Middle frontal gyrus (tissue), 1 donor: ENCODE data around the gene FMNL2.
A peak's percentile ranks its signal among the peaks of the same experiment; 100 is the strongest.
"Not testable (repeated sequence)": the region's sequence is repeated elsewhere in the genome, so short reads cannot be mapped to it uniquely, and the experiment has no call there.

Source experiments
- DNase-seq: peaks from one replicate; pipeline ENCODE4 v3.0.0-alpha.2; 2015; ENCODE audit warnings: low spot score; ENCODE audit errors: extremely low spot score

FMNL2 gene

GRCh38 chr2:152335016-152335725 is at the start of gene FMNL2:
TSS of gene FMNL2 (plus strand) at chr2:152335174.
- DNase-seq, result peak; percentile 68

- DNase-seq, result no peak
These were observed 42.0 kb upstream of the FMNL2 start for GRCh38 chr2:152292991-152293390.

GRCh38 chr2:152297715-152298114 is 37.3 kb upstream of the FMNL2 start:
- DNase-seq, result no peak

DNA sequence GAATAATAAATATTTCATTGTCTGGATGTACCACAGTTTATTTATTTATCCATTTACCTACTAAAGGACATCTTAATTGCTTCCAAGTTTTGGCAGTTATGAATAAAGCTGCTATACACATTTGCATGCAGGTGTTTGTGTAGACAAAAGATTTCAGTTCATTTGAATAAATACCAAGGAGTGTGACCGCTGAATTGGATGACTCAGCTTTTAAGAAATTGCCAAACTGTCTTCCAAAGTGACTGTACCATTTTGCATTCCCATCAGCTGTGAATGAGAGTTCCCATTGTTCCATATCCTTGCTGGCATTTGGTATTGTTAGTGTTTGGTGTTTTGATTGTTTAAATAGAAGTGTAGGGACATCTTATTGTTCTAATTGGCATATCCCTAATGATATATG is 36.2 kb upstream of the FMNL2 start:
- DNase-seq, result no peak

DNA sequence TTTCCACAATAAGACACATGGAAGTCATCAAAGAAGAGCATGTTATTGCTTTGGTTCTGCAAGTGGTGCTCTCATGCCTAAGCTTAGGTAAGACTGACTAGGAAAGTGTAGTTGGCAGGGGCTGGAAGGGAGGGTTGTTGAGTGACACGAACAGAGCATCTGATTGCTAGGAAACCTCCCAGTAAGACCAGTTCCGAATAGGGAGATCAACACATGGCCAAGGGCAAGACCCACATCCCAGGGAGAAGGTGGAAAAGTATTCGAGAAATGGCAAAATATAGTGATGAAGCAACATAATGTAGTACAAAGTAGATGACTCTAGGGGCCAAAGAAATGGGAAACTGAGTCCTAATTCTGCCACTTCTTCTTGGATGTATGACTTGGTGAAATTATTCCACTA is 33.8 kb upstream of the FMNL2 start:
- no peak for DNase-seq

DNA sequence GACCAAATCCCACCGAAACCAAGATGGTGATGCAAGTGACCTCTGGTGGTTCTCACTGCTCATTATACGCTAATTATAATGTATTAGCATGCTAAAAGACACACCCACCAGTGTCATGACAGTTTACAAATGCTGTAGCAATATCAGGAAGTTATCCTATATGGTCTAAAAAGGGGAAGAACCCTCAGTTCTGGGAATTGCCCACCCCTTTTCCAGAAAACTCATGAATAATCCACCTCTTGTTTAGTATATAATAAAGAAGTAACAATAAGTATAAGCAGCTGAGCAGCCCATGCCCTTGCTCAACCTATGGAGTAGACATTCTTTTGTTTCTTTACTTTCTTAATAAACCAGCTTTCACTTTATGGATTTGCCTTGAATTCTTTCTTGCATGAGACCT is 31.0 kb upstream of the FMNL2 start:
- no peak for DNase-seq

GRCh38 chr2:152304836-152305235 is 30.1 kb upstream of the FMNL2 start:
- no peak for DNase-seq

DNA sequence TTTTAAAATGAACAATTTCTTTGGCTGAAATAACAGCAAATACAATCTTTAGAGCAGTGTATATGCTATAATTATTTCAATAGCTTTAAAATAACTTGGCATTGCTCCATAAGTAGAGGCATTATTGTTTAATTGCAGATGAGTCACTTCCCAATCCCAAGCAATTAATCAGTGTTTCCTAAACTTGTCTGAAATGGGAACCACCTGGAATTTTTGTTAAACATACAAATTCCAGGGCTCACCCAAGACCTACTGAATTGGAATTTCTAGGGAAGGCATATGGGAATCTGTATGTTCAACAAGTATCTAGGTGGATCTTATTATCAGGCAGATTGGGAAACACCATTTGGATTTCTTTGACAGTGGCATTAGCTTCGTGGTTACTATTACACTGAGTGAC is 27.1 kb upstream of the FMNL2 start:
- no peak for DNase-seq

DNA sequence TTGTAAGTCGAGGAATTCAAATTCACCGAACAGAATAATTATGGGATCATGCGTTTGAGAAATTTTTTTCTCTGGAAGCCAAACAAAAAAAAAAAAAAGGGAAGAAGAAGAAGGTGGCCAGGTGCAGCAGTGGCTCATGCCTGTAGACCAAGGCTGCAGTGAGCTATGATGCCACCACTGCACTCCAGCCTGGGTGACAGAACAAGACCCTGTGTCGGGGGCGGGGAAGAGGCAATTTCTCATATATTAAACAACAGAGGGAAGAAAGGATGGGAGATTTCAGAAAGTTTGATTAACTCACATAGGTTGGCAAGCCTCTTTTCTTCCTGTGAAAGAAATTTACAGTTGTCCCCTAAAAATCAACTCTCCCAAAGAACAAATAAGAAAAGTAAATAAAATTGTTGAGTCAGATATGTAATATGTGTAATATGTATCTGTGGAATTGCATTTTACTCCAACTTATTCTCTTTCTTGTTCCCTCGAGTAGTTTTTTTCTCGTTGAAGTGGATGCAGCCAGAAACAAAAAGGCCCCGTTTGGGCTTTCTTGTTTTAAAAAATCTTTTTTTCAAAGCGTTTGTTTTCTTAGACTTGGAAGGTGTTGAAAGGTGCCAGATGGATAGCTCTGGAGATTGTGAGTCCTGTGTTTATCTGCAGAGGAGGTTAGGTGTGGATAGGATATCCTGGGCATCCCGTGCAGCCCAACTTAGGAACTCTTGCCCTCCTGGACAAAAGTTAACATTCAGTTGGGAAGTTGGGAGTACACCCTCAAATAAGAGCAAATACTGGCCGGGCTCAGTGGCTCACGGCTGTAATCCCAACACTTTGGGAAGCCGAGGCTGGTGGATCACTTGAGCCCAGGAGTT is 25.4 kb upstream of the FMNL2 start:
- no peak for DNase-seq

DNA sequence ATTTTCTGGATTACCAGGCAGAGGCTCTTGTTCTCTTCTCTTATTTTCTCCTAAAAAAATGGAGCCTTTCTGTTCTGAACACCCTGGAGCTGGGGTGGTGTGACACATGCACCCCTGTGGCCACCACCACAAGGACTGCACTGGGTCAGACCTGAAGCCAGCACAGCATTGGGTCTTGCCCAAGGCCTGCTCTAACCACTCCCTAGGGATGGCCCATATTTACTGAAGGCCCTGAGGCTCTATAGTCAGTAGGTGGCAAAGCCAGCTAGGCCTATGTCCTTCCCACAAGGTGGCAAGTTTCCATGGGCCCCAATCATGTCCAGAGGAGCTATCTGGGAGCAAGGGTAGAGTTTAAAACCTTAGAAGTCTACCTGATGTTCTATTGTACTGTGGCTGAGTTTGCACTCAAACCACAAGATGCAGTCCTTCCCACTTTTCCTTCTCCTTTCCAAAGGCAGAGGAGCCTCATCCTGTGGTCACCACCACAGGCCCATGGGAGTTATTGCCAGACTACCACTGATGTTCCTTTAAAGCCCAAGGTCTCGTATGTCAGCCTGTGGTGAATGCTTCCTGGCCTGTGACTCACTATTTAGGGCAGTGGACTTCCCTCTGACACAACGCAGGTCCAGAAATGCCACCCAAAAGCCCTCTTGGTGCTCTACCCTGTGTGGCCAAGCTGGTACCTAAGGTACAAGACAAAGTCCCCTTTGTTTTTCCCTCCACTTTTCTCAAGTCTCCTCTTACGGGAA is 15.0 kb upstream of the FMNL2 start:
- no peak for DNase-seq

DNA sequence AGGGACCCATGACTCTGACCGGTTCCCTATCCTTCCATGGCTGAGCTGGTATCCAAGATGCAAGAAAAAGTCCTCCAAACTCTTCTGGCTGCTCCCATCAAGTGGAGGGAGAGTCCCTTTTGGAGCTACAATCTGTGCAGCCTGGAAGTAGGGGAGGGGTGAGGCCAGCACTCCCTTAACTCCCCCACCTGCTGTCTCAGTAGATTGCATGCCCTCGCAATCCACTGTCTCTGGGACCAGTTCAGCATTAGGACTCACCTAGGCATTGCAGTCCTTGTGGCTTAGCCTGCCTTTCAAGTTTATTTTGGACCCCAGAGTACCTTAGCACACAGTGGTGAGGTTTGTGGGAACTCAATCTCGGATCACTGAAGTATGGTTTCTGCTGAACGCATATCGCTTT is 14.2 kb upstream of the FMNL2 start:
- no peak for DNase-seq

DNA sequence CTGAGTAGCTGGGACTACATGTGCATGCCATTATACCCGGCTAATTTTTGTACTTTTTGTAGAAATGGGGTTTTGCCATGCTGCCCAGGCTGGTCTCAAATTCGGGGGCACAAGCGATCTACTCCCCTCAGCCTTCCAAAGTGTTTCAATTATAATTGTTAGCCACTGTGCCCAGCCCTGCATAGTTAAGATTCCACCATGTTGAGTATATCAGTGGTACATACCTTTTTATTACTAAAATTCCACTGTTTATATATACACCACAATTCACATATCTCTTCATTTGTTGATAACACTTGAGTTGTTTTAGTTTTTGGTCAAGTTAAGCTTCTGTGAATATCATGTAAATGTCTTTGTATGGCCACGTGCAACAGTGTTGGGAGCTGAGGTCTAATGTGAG is 12.8 kb upstream of the FMNL2 start:
- no peak for DNase-seq

DNA sequence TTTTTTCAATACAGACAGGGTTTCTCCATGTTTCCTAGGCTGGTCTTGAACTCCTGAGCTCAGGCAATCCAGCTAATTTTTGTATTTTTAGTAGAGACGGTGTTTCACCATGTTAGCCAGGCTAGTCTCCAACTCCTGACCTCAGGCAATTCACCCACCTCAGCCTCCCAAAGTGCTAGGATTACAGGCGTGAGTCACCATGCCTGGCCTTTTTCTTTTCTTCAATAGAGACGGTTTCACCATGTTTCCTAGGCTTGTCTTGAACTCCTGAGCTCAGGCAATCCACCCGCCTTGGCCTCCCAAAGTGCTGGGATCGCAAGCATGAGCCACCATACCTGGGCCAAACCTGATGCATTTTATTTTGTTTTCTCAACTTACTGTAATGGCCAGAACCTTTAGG is 9.8 kb upstream of the FMNL2 start:
- DNase-seq, result not testable (repeated sequence)

DNA sequence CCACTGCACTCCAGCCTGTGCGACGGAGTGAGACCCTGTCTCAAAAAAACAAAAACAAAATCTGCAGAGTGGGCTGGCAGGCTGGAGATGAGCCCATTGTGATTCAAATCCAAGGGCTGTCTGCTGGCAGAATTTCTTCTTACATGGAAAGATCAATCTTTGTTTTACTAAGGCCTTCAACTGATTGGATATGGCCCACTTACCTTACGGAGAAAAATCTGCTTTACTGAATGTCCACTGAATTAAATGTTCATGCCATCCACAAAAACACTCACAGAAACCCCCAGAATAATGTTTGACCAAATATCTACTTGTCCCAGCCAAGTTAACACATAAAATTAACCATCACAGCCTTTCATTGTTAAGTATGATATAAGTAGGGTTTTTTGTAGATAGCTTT is 8.3 kb upstream of the FMNL2 start:
- no peak for DNase-seq

DNA sequence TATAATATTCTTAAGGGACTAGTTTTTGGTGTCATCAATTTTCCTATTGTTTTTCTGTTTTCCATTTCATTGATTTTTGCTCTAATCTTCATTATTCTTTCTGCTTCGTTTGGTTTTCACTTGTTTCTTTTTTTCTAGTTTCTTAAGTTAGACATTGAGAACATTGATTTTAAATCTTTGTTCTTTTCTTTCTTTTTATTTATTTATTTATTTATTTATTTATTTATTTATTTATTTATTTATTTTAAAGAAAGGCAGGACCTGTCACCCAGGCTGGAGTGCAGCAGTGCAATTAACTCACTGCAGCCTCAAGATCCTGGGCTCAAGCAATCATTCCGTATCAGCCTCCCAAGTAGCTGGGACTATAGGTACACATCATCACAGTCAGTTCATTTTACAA is 7.0 kb upstream of the FMNL2 start:
- no peak for DNase-seq

GRCh38 chr2:152330235-152330866 is 4.6 kb upstream of the FMNL2 start:
- no peak for DNase-seq

- no peak for DNase-seq
These were observed 316 bp upstream of the FMNL2 start for GRCh38 chr2:152334701-152335015.

- no peak for DNase-seq
These were observed 748 bp downstream of the FMNL2 start for GRCh38 chr2:152335726-152336118.

DNA sequence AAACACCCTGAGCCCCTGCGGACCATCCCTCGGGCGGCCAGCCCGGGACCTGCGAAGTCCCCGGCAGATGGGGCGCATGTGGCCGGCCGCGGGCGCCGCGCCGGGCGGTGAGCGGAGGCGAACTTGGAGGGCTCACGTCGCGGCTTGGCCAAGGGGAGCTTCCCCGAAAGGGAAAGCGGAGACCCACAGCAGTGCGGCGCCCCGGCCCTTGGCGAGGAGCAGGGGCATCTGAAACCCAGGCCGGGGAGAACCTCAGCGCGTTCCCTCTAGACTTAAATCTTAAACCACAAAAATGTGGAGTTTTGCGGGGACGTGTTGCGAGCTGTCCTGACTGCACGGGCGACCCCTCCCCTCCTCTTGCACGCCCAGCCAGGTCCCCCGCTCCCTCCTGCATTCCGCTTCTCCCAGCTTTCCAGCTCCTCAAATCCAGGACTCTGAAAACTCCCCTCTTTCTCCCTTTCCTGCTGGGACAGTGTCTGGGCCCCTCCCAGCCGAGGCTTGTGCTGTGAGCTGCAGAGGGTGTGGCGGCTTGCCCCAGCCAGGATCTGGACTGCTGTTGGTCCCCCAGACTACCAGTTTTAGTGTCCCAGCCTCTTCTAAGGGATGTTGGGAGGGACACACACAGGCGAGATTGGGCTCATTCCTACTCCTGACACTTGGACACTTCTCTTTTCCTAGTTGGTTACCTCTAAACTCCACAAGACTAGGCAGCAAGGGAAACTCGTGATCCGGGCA is 1.3 kb downstream of the FMNL2 start:
- DNase-seq, result peak; percentile 33

DNA sequence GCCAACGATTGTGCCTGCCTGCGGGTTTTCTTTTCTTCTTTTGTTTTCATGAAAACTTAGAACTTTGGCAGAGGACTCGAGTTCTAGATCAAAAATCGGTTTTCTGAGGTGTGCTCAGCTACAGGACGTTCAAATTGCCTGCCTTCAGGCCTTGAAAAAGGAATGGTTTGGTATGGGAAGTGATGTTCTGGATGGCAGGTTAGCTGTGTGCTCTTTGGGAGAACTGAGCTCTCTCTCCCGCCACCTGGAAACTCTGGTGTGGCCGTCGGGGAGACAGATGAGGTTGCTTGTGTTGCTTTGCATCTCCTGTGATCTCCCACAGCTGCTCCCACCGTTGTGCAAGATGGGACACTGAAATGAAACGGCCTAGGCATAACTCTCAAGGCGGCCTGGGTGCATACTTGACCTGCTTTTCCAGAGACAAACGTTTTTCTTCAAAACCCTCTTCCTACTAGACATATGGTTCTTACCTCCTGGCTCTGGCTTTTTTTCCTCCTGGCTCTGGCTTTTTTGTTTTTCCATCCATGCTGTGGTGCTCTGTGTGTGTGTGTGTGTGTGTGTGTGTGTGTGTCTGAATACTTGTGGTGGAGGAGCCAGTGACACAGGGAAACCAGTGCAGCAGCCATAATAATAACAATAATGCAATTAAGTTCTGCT is 2.0 kb downstream of the FMNL2 start:
- DNase-seq, result no peak

DNA sequence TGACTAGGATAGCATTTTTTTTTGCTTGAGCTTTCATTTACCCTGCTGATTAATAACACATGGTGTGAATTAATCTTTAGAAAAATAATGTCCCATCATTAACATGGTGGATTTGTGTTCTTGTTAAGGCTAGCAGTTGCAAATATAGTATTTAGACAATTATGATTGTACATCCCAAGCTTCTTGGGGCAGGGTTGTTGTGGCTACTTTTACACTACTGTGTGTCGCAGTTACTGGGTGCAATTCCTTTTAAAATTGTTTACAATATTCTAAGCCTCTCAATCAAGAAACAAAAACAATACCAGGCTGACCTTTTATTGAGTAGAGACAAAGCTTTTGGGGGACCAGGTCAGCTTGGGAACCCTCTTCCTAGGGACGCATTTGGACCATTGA is 2.5 kb downstream of the FMNL2 start:
- no peak for DNase-seq
